ENCODE results near the gene POC1A. TPM values are rescaled to one million over a fixed set of nuclear protein-coding genes. Genes with fewer than 3 reads are reported as not detected.

The POC1A gene
- total and polyA plus RNA-seq, 10 donors = 1.6 to 4.4 (median 2.9) TPM

DNA sequence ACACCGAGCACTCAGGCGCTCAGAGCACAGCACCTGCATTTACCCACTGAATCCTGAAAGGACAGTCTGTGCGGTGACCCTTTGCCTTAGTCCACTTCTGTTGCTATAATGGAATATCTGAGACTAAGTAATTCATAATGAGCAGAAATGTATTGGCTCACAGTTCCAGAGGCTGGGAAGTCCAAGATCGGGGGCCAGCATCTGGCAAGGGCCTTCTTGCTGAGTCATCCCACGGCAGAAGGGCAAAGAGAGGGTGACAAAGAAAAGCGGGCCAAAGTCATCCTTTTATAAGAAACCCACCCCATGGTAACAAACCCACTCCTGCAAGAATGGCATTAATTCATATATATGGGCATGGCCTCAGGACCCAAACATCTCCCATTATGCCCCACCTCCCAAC, 27.7 kb downstream of the POC1A start:
- H3K27me3 ChIP-seq (replicated peaks in 1 of 7) = no peaks in the 10 kb centered on the region
- WGBS, 5 donors = 91 to 98% (median 95%) methylated on average over 6 of the region's 6 CpGs
- H3K4me3 ChIP-seq = no peak overlapping the region
- intact Hi-C loops (cut with DNase I; ENCODE audit: low total_unique reads) = loop anchor here (10.0 kb wide), 1 partner anchor 72 kb away; the partner anchor contains the start of gene DUSP7
- DNase-seq = no peak
- H3K36me3 ChIP-seq = peaks cover 0 to 41% (median 0%) of the 10 kb centered on the region in 6 donors
- TF ChIP-seq POLR2A (IDR thresholded peaks at IDR 0.05) (no peak), POLR2AphosphoS5 (IDR thresholded peaks at IDR 0.05) (no peak)
- TF ChIP-seq, protein P1, sequence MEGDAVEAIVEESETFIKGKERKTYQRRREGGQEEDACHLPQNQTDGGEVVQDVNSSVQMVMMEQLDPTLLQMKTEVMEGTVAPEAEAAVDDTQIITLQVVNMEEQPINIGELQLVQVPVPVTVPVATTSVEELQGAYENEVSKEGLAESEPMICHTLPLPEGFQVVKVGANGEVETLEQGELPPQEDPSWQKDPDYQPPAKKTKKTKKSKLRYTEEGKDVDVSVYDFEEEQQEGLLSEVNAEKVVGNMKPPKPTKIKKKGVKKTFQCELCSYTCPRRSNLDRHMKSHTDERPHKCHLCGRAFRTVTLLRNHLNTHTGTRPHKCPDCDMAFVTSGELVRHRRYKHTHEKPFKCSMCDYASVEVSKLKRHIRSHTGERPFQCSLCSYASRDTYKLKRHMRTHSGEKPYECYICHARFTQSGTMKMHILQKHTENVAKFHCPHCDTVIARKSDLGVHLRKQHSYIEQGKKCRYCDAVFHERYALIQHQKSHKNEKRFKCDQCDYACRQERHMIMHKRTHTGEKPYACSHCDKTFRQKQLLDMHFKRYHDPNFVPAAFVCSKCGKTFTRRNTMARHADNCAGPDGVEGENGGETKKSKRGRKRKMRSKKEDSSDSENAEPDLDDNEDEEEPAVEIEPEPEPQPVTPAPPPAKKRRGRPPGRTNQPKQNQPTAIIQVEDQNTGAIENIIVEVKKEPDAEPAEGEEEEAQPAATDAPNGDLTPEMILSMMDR (IDR thresholded peaks at IDR 0.05 in 8 of 11, conservative IDR thresholded peaks at IDR 0.05 in 3 of 11) = no peak
- no peaks in the 10 kb centered on the region for H3K9me3 ChIP-seq
- H3K4me1 ChIP-seq = peaks cover 4 to 36% (median 26%) of the 10 kb centered on the region in 6 donors
- no peak overlapping the region for H3K27ac ChIP-seq

DNA sequence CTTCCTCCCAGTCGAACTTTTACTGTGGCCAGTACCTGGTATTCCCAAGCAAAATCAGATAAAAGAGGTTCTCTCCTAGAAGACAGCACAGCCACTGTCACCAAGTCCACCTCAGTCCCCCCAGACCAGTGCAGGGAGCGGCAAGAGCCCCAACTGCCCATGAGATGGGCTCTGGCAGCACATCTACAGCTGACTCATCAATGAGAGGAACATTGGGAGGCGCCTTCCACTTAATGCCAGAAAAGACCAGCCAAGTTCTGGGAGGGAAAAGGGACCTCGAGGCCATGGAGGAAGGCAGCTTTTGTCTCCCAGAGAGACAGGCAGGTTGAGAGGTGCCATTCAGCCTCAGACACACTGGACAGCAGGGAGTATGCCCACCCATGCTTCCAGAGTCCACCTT, 28.2 kb downstream of the POC1A start:
- DNase-seq = no peak
- Histone ChIP-seq H3K36me3 (peaks cover 0 to 36% (median 0%) of the 10 kb centered on the region in 6 donors), H3K4me1 (peaks cover 4 to 37% (median 30%) of the 10 kb centered on the region in 6 donors), H3K27ac (no peak overlapping the region), H3K9me3 (no peaks in the 10 kb centered on the region), H3K27me3 (replicated peaks in 1 of 7) (no peaks in the 10 kb centered on the region), H3K4me3 (no peak overlapping the region)
- TF ChIP-seq POLR2A (IDR thresholded peaks at IDR 0.05) (no peak), POLR2AphosphoS5 (IDR thresholded peaks at IDR 0.05) (no peak)
- TF ChIP-seq, protein P1 (IDR thresholded peaks at IDR 0.05 in 8 of 11, conservative IDR thresholded peaks at IDR 0.05 in 3 of 11) = no peak
- intact Hi-C loops (cut with DNase I; ENCODE audit: low total_unique reads) = loop anchor here (10.0 kb wide), 1 partner anchor 71 kb away; the partner anchor contains the start of gene DUSP7
- 83 to 89% (median 87%) methylated on average over 4 of the region's 4 CpGs for WGBS, 5 donors

DNA sequence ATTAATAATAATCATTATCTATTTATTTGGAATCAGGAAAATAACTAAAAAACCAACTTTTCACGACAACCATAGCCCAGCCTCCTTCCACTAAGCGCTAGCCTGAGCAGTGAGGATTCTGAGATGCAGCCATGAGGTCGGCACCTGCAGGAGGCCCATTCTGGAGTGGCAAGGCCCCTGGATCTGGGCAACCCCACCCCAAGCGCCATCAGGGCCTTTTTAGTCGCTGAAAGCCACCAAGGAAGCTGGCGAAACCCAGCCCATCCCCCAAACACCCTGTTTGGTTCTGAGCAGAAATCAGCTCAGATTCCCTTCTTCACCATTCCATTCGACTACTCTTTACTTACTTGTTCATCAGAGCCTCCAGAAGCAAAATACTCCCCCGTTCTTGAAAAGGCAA, 29.5 kb downstream of the POC1A start:
- H3K9me3 ChIP-seq = no peaks in the 10 kb centered on the region
- intact Hi-C loops (cut with DNase I; ENCODE audit: low total_unique reads) = loop anchor here (5.0 to 10.0 kb wide), 2 partner anchors 70 to 122 kb away; partner anchors contain the start of gene DUSP7
- no peak overlapping the region for H3K4me3 ChIP-seq
- 85 to 96% (median 95%) methylated on average over 8 of the region's 8 CpGs for WGBS, 5 donors
- no peaks in the 10 kb centered on the region for H3K27me3 ChIP-seq (replicated peaks in 1 of 7)
- peaks cover 11 to 50% (median 40%) of the 10 kb centered on the region in 6 donors for H3K4me1 ChIP-seq
- H3K27ac ChIP-seq = no peak overlapping the region
- DNase-seq = peak; percentile 57
- TF ChIP-seq POLR2AphosphoS5 (IDR thresholded peaks at IDR 0.05) = no peak
- TF ChIP-seq POLR2A (IDR thresholded peaks at IDR 0.05) = no peak
- TF ChIP-seq, protein P1 (IDR thresholded peaks at IDR 0.05 in 8 of 11, conservative IDR thresholded peaks at IDR 0.05 in 3 of 11) = no peak
- peaks cover 0 to 24% (median 0%) of the 10 kb centered on the region in 6 donors for H3K36me3 ChIP-seq

DNA sequence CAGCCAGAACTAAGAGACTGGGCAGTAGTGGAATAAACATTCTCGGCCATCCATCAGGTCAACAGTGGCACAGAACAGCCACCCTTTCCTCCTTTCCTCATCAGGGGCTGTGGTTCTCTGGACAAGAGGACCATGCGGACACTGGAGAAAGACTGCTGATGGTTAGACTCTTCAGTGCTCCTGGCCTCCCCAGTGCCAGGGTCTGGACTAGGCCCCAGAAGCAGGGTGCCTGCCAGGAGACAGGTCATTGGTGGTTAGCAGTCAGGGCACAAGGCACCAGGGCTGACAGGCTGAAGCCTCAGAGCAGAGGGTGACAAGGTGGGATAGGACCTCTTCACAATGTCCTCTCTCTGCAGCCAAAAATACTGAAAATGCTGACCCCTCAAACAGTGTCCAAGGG, 30.1 kb downstream of the POC1A start:
- intact Hi-C loops (cut with DNase I; ENCODE audit: low total_unique reads) = loop anchor here (5.0 to 10.0 kb wide), 2 partner anchors 69 to 122 kb away; partner anchors contain the start of gene DUSP7
- 88 to 98% (median 94%) methylated on average over 2 of the region's 2 CpGs for WGBS, 5 donors

More for the DNA sequence above, 30.1 kb downstream of the POC1A start:
- no peaks in the 10 kb centered on the region for H3K27me3 ChIP-seq (replicated peaks in 1 of 7)
- H3K4me3 ChIP-seq = no peak overlapping the region
- peaks cover 11 to 56% (median 45%) of the 10 kb centered on the region in 6 donors for H3K4me1 ChIP-seq
- no peaks in the 10 kb centered on the region for H3K9me3 ChIP-seq
- TF ChIP-seq POLR2AphosphoS5 (IDR thresholded peaks at IDR 0.05) (no peak), POLR2A (IDR thresholded peaks at IDR 0.05) (no peak)
- TF ChIP-seq, protein P1 (IDR thresholded peaks at IDR 0.05 in 8 of 11, conservative IDR thresholded peaks at IDR 0.05 in 3 of 11) = no peak
- peaks cover 0 to 18% (median 0%) of the 10 kb centered on the region in 6 donors for H3K36me3 ChIP-seq
- DNase-seq = peak; percentile 33
- peak overlapping the region in 6 of 8 donors; percentile 78 to 88 (median 86) for H3K27ac ChIP-seq
